Lower lobe of right lung (tissue), 2 donors: ENCODE data around the gene MARK4. TPM values are rescaled to one million over a fixed set of nuclear protein-coding genes. Genes with fewer than 3 reads are reported as not detected.

Experiments used
- ATAC-seq, 2 donors: fragments of 200-7000 bp; cut with Tn5 transposase; one replicate each; pipeline ENCODE4 v1.9.1; 2020 to 2022; ENCODE audit warnings: mild to moderate bottlenecking in 2 of 2, moderate library complexity in 2 of 2
- DNase-seq: peaks from one replicate; pipeline ENCODE4 v3.0.0-alpha.2; 2020
- H3K27ac ChIP-seq: fragments of 200-600 bp; one replicate; pipeline ENCODE4 v1.8.0; 2022
- H3K27me3 ChIP-seq: fragments of 200-600 bp; one replicate; pipeline ENCODE4 v1.8.0; 2022; ENCODE audit warnings: low read depth
- H3K36me3 ChIP-seq: fragments of 200-600 bp; one replicate; pipeline ENCODE4 v1.8.0; 2022; ENCODE audit warnings: mild to moderate bottlenecking
- H3K4me1 ChIP-seq: fragments of 200-600 bp; one replicate; pipeline ENCODE4 v1.8.0; 2022
- H3K4me3 ChIP-seq: fragments of 200-600 bp; one replicate; pipeline ENCODE4 v1.8.0; 2022; ENCODE audit warnings: mild to moderate bottlenecking
- H3K9me3 ChIP-seq: fragments of 200-600 bp; one replicate; pipeline ENCODE4 v1.8.0; 2022
- intact Hi-C: fragments of 100-400 bp; cut with DNase I; formaldehyde crosslinking; loops from one replicate; pipeline ENCODE4 v1.11.0; 2022
- total RNA-seq: library from RNA; stranded (reverse); fragmentation: NEBNext Ultra II Directional; extraction: Animal tissue kit (Norgen Biotek cat#: 25700); gene quantifications from one replicate; pipeline ENCODE4 v1.2.1, GENCODE V29; 2021
- TF ChIP-seq, protein P1 (sequence below): fragments of 200-600 bp; IDR thresholded peaks from one replicate; pipeline ENCODE4 v1.8.0; 2022; ENCODE audit warnings: antibody characterized with exemption, mild to moderate bottlenecking
- donor health status: DM: no; HTN: yes; CAD: no; lungs with severe emphysema.

The MARK4 gene
- total RNA-seq, 1 donor from 2014 or later, result 32.5 TPM

DNA sequence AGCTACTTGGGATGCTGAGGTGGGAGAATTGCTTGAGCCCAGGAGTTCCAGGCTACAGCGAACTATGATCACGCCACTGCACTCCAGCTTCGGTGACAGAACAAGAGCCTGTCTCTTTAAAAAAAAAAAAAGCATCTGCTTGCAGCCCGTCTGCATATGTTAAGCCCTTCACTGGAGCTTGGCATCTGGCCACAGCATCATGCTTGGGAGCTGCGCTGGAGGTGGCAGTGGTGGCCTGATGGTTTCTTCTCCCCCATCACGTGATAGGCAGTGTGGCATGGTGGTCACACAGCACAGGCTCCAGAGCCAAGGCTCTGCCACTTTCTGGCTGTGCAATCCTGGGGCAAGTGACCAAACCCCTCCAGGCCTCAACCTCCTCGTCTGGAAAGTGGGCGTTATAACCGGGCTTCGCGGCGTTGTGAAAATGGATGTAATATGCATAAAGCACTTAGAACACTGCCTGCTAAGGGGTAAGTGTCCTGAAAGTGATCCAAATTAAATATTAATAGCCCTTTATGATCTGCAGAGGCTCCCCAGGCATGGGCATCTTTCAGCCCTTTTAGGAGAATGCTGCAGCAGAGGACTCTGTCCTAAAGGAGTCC lies 24.4 kb downstream of the MARK4 start:
- Histone ChIP-seq H3K36me3 (peaks cover 78% of the 10 kb centered on the region), H3K4me1 (peaks cover 10% of the 10 kb centered on the region), H3K4me3 (no peak overlapping the region), H3K9me3 (no peaks in the 10 kb centered on the region), H3K27ac (no peak overlapping the region), H3K27me3 (no peaks in the 10 kb centered on the region)
- DNase-seq (no peak), ATAC-seq (no peak)
- TF ChIP-seq, protein P1, sequence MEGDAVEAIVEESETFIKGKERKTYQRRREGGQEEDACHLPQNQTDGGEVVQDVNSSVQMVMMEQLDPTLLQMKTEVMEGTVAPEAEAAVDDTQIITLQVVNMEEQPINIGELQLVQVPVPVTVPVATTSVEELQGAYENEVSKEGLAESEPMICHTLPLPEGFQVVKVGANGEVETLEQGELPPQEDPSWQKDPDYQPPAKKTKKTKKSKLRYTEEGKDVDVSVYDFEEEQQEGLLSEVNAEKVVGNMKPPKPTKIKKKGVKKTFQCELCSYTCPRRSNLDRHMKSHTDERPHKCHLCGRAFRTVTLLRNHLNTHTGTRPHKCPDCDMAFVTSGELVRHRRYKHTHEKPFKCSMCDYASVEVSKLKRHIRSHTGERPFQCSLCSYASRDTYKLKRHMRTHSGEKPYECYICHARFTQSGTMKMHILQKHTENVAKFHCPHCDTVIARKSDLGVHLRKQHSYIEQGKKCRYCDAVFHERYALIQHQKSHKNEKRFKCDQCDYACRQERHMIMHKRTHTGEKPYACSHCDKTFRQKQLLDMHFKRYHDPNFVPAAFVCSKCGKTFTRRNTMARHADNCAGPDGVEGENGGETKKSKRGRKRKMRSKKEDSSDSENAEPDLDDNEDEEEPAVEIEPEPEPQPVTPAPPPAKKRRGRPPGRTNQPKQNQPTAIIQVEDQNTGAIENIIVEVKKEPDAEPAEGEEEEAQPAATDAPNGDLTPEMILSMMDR, result no peak
- intact Hi-C loops, result no loop called here

- no peak overlapping the region for H3K4me3 ChIP-seq
- DNase-seq (no peak), ATAC-seq (no peak)
- H3K27ac ChIP-seq, result no peak overlapping the region
- H3K4me1 ChIP-seq, result peaks cover 10% of the 10 kb centered on the region
- no peaks in the 10 kb centered on the region for H3K27me3 ChIP-seq
- TF ChIP-seq, protein P1, result no peak
- H3K9me3 ChIP-seq, result no peaks in the 10 kb centered on the region
- intact Hi-C loops, result no loop called here
- peaks cover 79% of the 10 kb centered on the region for H3K36me3 ChIP-seq
These were observed 25.2 kb downstream of the MARK4 start for GRCh38 chr19:45276284-45276687.

DNA sequence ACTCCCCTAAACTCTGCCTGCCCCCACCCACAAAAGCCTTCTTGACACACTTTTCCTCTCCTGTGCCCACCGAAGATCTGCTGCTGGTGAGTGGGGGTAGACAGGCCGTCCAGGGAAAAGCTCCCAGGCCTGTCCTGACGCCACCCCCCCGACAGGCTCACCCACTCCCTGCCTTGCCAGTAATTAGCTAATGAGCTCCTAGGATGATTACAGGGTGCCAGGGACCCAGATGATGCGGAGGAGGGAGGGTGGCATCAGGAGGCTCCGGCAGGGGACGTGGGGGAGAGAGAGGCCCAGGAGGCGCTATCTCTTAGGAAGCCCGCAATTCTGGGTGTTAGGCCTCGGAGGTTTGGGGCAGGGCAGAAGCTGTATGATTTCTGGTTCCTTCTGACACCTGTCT lies 27.0 kb downstream of the MARK4 start:
- H3K27ac ChIP-seq, result no peak overlapping the region
- H3K36me3 ChIP-seq, result peaks cover 77% of the 10 kb centered on the region
- peaks cover under 1% of the 10 kb centered on the region for H3K4me1 ChIP-seq
- intact Hi-C loops, result no loop called here
- DNase-seq, result no peak
- H3K9me3 ChIP-seq, result no peaks in the 10 kb centered on the region
- H3K27me3 ChIP-seq, result no peaks in the 10 kb centered on the region
- H3K4me3 ChIP-seq, result no peak overlapping the region
- TF ChIP-seq, protein P1, result no peak
- no peak for ATAC-seq

GRCh38 chr19:45279587-45280192 lies 28.6 kb downstream of the MARK4 start:
- ATAC-seq (no peak), DNase-seq (no peak)
- H3K4me1 ChIP-seq, result no peaks in the 10 kb centered on the region
- peaks cover 67% of the 10 kb centered on the region for H3K36me3 ChIP-seq
- TF ChIP-seq, protein P1, result no peak
- intact Hi-C loops, result no loop called here
- H3K27me3 ChIP-seq, result no peaks in the 10 kb centered on the region
- no peaks in the 10 kb centered on the region for H3K9me3 ChIP-seq
- no peak overlapping the region for H3K4me3 ChIP-seq
- no peak overlapping the region for H3K27ac ChIP-seq

- intact Hi-C loops, result no loop called here
- no peaks in the 10 kb centered on the region for H3K27me3 ChIP-seq
- ATAC-seq (no peak), DNase-seq (no peak)
- H3K4me3 ChIP-seq, result no peak overlapping the region
- no peaks in the 10 kb centered on the region for H3K4me1 ChIP-seq
- H3K27ac ChIP-seq, result peak overlapping the region; percentile 14
- TF ChIP-seq, protein P1, result no peak
- H3K9me3 ChIP-seq, result no peaks in the 10 kb centered on the region
- peaks cover 67% of the 10 kb centered on the region for H3K36me3 ChIP-seq
These were observed 29.4 kb downstream of the MARK4 start for GRCh38 chr19:45280471-45280961.
